ENCODE data around the gene RFC2.

Gene RFC2

GRCh38 chr7:74185016-74185415 lies 69.2 kb downstream of the RFC2 start:
- no peak for DNase-seq

DNA sequence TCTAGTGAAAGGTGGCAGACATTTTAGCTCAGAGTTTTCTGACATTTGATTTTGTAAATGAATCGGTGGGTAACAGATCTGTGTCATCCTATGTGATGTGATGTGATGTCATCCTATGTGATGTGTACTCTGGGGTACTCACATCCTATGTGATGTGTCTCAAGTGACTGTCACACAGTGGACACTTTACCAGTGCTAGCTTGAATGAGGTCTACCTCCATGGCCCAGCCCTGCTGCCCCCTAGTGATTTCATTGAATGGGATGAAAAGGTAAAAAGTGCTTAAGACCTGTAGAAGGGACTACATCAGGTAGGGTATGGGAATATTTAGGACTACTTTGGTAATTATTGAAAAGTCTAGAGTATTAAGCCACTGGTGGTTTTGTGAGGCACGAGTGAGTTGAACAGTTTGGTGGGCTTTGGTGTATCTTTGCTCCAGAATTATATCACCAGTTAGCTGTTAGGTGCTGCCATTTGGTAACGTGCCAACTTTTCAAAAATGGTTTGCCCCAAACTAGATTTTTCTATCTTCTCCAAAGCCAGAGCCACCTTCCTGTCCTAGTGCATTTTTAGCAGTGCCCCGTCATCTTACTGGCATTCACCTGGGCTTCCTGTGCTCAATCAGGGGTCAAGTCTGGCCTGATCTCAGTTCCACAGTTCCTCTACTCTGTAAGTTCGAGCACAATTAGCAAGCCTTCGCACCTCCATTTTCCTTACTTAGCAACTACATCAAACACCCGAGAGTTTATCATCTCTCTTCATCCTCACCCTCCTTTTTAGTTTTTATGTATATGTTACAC lies 70.3 kb downstream of the RFC2 start:
- DNase-seq = peak in 1 of 2 experiments; percentile 46

- no peak for DNase-seq
Measured at GRCh38 chr7:74183142-74183541, 71.1 kb downstream of the RFC2 start.

- no peak for DNase-seq
Measured at GRCh38 chr7:74182453-74183090, 71.6 kb downstream of the RFC2 start.

DNA sequence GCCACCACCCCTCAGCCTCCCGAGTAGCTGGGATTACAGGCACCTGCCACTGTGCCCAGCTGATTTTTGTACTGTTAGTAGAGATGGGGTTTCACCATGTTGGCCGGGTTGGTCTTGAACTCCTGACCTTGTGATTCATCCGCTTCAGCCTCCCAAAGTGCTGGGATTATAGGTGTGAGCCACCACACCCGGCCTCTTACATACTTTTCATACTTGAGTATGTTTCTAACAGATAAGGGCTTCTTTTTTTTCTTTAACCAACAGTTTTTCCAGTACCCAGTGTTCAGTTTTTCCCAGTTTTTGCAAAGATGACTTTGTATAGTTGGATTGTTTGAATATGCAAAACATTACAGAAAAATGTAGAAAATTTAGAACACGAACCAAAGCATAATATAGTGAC lies 72.4 kb downstream of the RFC2 start:
- no peak for DNase-seq

All from activated T-cell treated with anti-CD3 and anti-CD28 coated beads, Interleukin-2, amount 50 U/mL, for 48 hours (primary cell).